ENCODE results near the gene ARMH2.

- no peak for TF ChIP-seq PKNOX1 (IDR thresholded peaks at IDR 0.05)
- TF ChIP-seq FOXA1 (IDR thresholded peaks at IDR 0.05), result no peak
- no peak for TF ChIP-seq SP1 (IDR thresholded peaks at IDR 0.05)
- no peak for TF ChIP-seq BHLHE40 (IDR thresholded peaks at IDR 0.05; ENCODE audit: borderline replicate concordance)
- TF ChIP-seq L3MBTL2 (conservative IDR thresholded peaks at IDR 0.05), result no peak
- no peak for TF ChIP-seq ELF4 (IDR thresholded peaks at IDR 0.05)
- no peak for TF ChIP-seq TARDBP (IDR thresholded peaks at IDR 0.05)
- TF ChIP-seq SUZ12 (IDR thresholded peaks at IDR 0.05), result no peak
- no peak for TF ChIP-seq ZNF384 (IDR thresholded peaks at IDR 0.05)
- no peak for TF ChIP-seq FOXM1 (IDR thresholded peaks at IDR 0.05; ENCODE audit: borderline replicate concordance)
Observed at GRCh38 chr6:24821860-24822444, 23.2 kb upstream of the ARMH2 start.

Measured in HEK293T (cell line).